ENCODE results near the gene CPAMD8. TPM values are rescaled to one million over a fixed set of nuclear protein-coding genes. Genes with fewer than 3 reads are reported as not detected.

CPAMD8 gene
- total RNA-seq, 1 experiment from 2014 or later: 3.9 TPM

- peak overlapping the region; percentile 14; the same call in 1 of the 2 replicates for H3K4me3 ChIP-seq (ENCODE audit: low read length)
- peak overlapping the region; percentile 76 for H3K9ac ChIP-seq (ENCODE audit: low read length)
- intact Hi-C loops (cut with micrococcal nuclease): loop anchor here (1.0 to 2.0 kb wide), 2 partner anchors 71 to 131 kb away; partner anchors contain the start of gene NWD1
- ChIA-PET POLR2A (ENCODE audit: unreplicated experiment) (no interaction called here), CTCF (no interaction called here)
- no peak overlapping the region for H2AFZ ChIP-seq (ENCODE audit: low read length)
- ATAC-seq: peak; percentile 54
- no peaks in the 10 kb centered on the region for H3K79me2 ChIP-seq (ENCODE audit: low read length)
- peak; percentile 83 for DNase-seq
- H3K9me3 ChIP-seq (ENCODE audit: low read length): no peaks in the 10 kb centered on the region
- peak overlapping the region; percentile 73 for H3K4me2 ChIP-seq (ENCODE audit: low read length)
- no peak for TF ChIP-seq EZH2 (IDR thresholded peaks at IDR 0.05; ENCODE audit: low read length, unreplicated experiment)
- TF ChIP-seq EZH2phosphoT487 (IDR thresholded peaks at IDR 0.05; ENCODE audit: borderline replicate concordance, low read length): no peak
- no peak for TF ChIP-seq CTCF (conservative IDR thresholded peaks at IDR 0.05; ENCODE audit: low read depth, low read length)
- peaks cover 67% of the 10 kb centered on the region for H3K36me3 ChIP-seq (ENCODE audit: low read depth, low read length)
- no peaks in the 10 kb centered on the region for H3K27me3 ChIP-seq (ENCODE audit: low read length)
- BruUV-seq (replicated peaks): no TSS peak
- peak overlapping the region; percentile 97 for H3K27ac ChIP-seq (ENCODE audit: low read length)
- peaks cover 36% of the 10 kb centered on the region for H3K4me1 ChIP-seq (ENCODE audit: insufficient read depth, low read length)
- peaks cover 10% of the 10 kb centered on the region for H3F3A ChIP-seq (ENCODE audit: low read length, unreplicated experiment)
- H4K20me1 ChIP-seq (ENCODE audit: low read length): no peaks in the 10 kb centered on the region
- H3K9me2 ChIP-seq (replicated peaks; ENCODE audit: low read length): no peaks in the 10 kb centered on the region
These were observed 176.5 kb downstream of the CPAMD8 start for GRCh38 chr19:16850133-16850532.

GRCh38 chr19:16849168-16849567 is 177.4 kb downstream of the CPAMD8 start:
- peak overlapping the region; percentile 97 for H3K27ac ChIP-seq (ENCODE audit: low read length)
- H3K27me3 ChIP-seq (ENCODE audit: low read length): no peaks in the 10 kb centered on the region
- peaks cover 10% of the 10 kb centered on the region for H3F3A ChIP-seq (ENCODE audit: low read length, unreplicated experiment)
- peaks cover 36% of the 10 kb centered on the region for H3K4me1 ChIP-seq (ENCODE audit: insufficient read depth, low read length)
- H4K20me1 ChIP-seq (ENCODE audit: low read length): no peaks in the 10 kb centered on the region
- CTCF ChIA-PET: interaction anchor here (0.5 kb wide), 2 partner anchors 24 to 143 kb away, joined by 3 to 4 read pairs; no protein-coding TSS in a partner anchor
- peaks cover 67% of the 10 kb centered on the region for H3K36me3 ChIP-seq (ENCODE audit: low read depth, low read length)
- POLR2A ChIA-PET (ENCODE audit: unreplicated experiment): no interaction called here
- H2AFZ ChIP-seq (ENCODE audit: low read length): no peak overlapping the region
- no TSS peak for BruUV-seq (replicated peaks)
- peak overlapping the region; percentile 76 for H3K9ac ChIP-seq (ENCODE audit: low read length)
- no peaks in the 10 kb centered on the region for H3K9me2 ChIP-seq (replicated peaks; ENCODE audit: low read length)
- no peaks in the 10 kb centered on the region for H3K9me3 ChIP-seq (ENCODE audit: low read length)
- peak; percentile 98 for DNase-seq
- H3K79me2 ChIP-seq (ENCODE audit: low read length): no peaks in the 10 kb centered on the region; the same call in 1 of the 2 replicates
- H3K4me3 ChIP-seq (ENCODE audit: low read length): peak overlapping the region; percentile 14
- peak overlapping the region; percentile 73 for H3K4me2 ChIP-seq (ENCODE audit: low read length)
- ATAC-seq: peak; percentile 88
- intact Hi-C loops (cut with micrococcal nuclease): no loop called here
- TF ChIP-seq EZH2 (IDR thresholded peaks at IDR 0.05; ENCODE audit: low read length, unreplicated experiment) (no peak), CTCF (conservative IDR thresholded peaks at IDR 0.05; ENCODE audit: low read depth, low read length) (no peak)

GRCh38 chr19:16847430-16847829 is 179.2 kb downstream of the CPAMD8 start:
- POLR2A ChIA-PET (ENCODE audit: unreplicated experiment): no interaction called here
- CTCF ChIA-PET: no interaction called here
- TF ChIP-seq EZH2 (IDR thresholded peaks at IDR 0.05; ENCODE audit: low read length, unreplicated experiment) (no peak), EZH2phosphoT487 (IDR thresholded peaks at IDR 0.05; ENCODE audit: borderline replicate concordance, low read length) (no peak), CTCF (conservative IDR thresholded peaks at IDR 0.05; ENCODE audit: low read depth, low read length) (no peak)
- H4K20me1 ChIP-seq (ENCODE audit: low read length): no peaks in the 10 kb centered on the region
- H3K9me3 ChIP-seq (ENCODE audit: low read length): no peaks in the 10 kb centered on the region
- peaks cover 10% of the 10 kb centered on the region for H3F3A ChIP-seq (ENCODE audit: low read length, unreplicated experiment)
- H3K9ac ChIP-seq (ENCODE audit: low read length): no peak overlapping the region
- no peak overlapping the region for H2AFZ ChIP-seq (ENCODE audit: low read length)
- peaks cover 6% of the 10 kb centered on the region for H3K79me2 ChIP-seq (ENCODE audit: low read length)
- no peaks in the 10 kb centered on the region for H3K9me2 ChIP-seq (replicated peaks; ENCODE audit: low read length)
- ATAC-seq (no peak), DNase-seq (no peak)
- no TSS peak for BruUV-seq (replicated peaks)
- H3K4me1 ChIP-seq (ENCODE audit: insufficient read depth, low read length): peaks cover 36% of the 10 kb centered on the region
- H3K4me3 ChIP-seq (ENCODE audit: low read length): no peak overlapping the region
- H3K27ac ChIP-seq (ENCODE audit: low read length): no peak overlapping the region
- no peaks in the 10 kb centered on the region for H3K27me3 ChIP-seq (ENCODE audit: low read length)
- H3K36me3 ChIP-seq (ENCODE audit: low read depth, low read length): peaks cover 51% of the 10 kb centered on the region
- intact Hi-C loops (cut with micrococcal nuclease): no loop called here
- no peak overlapping the region for H3K4me2 ChIP-seq (ENCODE audit: low read length)

All from PC-3 (cell line).